ENCODE results near the gene MRPS18A. TPM values are rescaled to one million over a fixed set of nuclear protein-coding genes. Genes with fewer than 3 reads are reported as not detected.

The MRPS18A gene
- total RNA-seq, 2 experiments from 2014 or later, result 41.0 to 47.4 TPM

GRCh38 chr6:43724914-43725642 is 37.5 kb upstream of the MRPS18A start:
- Mint-ChIP-seq H3K36me3 (no peaks in the 10 kb centered on the region), H3K27me3 (peaks cover 22% of the 10 kb centered on the region), H3K9me3 (ENCODE audit: low read depth) (no peaks in the 10 kb centered on the region), H3K27ac (peak overlapping the region; percentile 75), H3K4me3 (no peak overlapping the region), H3K4me1 (peaks cover 29% of the 10 kb centered on the region)
- CTCF ChIA-PET, result interaction anchor here (0.6 to 5.8 kb wide), 22 partner anchors 11 to 375 kb away, joined by 3 to 67 read pairs (median 4); partner anchors contain the start of gene VEGFA
- DNase-seq (peak; percentile 85), ATAC-seq (peak; percentile 77)

DNA sequence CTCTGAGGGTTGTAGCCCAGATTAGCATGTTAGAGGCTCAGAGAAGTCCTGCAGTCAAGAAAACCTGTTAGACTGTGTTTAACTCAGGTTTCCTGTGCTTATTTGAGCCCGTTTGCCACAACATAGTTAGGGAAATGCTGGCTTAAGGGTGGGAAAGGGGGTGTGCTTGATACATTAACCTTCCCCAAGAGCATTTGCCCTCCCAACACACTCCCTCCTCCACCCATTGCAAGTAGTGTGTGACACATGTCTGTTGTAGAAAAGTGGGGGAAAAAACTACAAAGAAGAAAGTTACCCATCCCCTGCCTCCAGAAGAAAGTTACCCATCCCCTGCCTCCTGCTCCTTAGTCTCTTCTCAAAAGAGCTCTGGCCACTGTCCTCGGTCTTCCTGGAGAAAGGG is 36.8 kb upstream of the MRPS18A start:
- no peaks in the 10 kb centered on the region for H3K36me3 Mint-ChIP-seq
- H3K27me3 Mint-ChIP-seq, result peaks cover 23% of the 10 kb centered on the region
- no peaks in the 10 kb centered on the region for H3K9me3 Mint-ChIP-seq (ENCODE audit: low read depth)
- DNase-seq, result no peak
- H3K4me1 Mint-ChIP-seq, result peaks cover 29% of the 10 kb centered on the region
- CTCF ChIA-PET, result interaction anchor here (0.8 to 5.8 kb wide), 23 partner anchors 10 to 376 kb away, joined by 3 to 67 read pairs (median 4); partner anchors contain the start of gene VEGFA
- no peak for ATAC-seq
- H3K4me3 Mint-ChIP-seq, result no peak overlapping the region
- H3K27ac Mint-ChIP-seq, result peak overlapping the region; percentile 75

GRCh38 chr6:43723737-43724295 is 36.2 kb upstream of the MRPS18A start:
- Mint-ChIP-seq H3K27me3 (peaks cover 23% of the 10 kb centered on the region), H3K4me1 (peaks cover 29% of the 10 kb centered on the region), H3K9me3 (ENCODE audit: low read depth) (no peaks in the 10 kb centered on the region), H3K27ac (no peak overlapping the region), H3K36me3 (no peaks in the 10 kb centered on the region), H3K4me3 (no peak overlapping the region)
- CTCF ChIA-PET, result interaction anchor here (0.7 to 5.8 kb wide), 22 partner anchors 10 to 376 kb away, joined by 3 to 67 read pairs (median 4); partner anchors contain the start of gene VEGFA
- peak; percentile 82 for DNase-seq
- peak; percentile 80 for ATAC-seq

DNA sequence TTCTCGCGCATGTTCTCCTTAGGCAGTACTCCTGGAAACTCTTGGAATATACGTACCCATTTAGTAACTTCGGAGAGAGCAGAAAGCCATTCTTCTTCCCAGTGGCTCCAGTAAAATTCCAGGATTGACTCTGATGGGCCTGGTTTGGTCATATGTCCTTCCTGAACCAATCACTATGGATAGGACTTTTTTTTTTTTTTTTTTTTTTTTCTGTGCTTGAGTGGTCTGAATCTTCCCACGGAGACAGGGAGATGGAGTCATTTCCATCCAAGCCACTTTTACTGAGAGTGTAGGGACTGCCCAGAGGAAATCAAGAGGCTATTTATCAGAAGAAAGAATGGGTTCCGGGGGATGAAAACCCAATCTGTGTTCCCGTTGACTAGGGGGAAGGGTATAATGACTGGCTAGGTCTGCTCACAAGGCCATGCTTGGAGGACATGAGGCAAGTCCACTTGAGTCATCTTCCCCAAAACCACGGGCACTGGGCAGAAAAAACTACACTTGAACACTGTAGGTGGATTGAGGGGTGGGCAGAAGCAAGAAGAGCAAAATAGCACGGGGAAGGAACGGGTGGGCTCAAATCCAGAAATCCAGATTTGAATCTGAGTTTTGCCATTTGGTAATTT is 35.4 kb upstream of the MRPS18A start:
- peaks cover 23% of the 10 kb centered on the region for H3K27me3 Mint-ChIP-seq
- CTCF ChIA-PET, result interaction anchor here (0.7 to 5.8 kb wide), 8 partner anchors 17 to 356 kb away, joined by 3 to 67 read pairs (median 10); partner anchors contain the start of gene VEGFA
- H3K4me3 Mint-ChIP-seq, result no peak overlapping the region
- DNase-seq (no peak), ATAC-seq (no peak)
- no peaks in the 10 kb centered on the region for H3K36me3 Mint-ChIP-seq
- no peak overlapping the region for H3K27ac Mint-ChIP-seq
- peaks cover 29% of the 10 kb centered on the region for H3K4me1 Mint-ChIP-seq
- H3K9me3 Mint-ChIP-seq (ENCODE audit: low read depth), result no peaks in the 10 kb centered on the region

GRCh38 chr6:43720999-43721398 is 33.4 kb upstream of the MRPS18A start:
- Mint-ChIP-seq H3K9me3 (ENCODE audit: low read depth) (no peaks in the 10 kb centered on the region), H3K27ac (no peak overlapping the region), H3K4me3 (no peak overlapping the region), H3K4me1 (peaks cover 28% of the 10 kb centered on the region), H3K27me3 (peaks cover 20% of the 10 kb centered on the region), H3K36me3 (no peaks in the 10 kb centered on the region)
- no peak for ATAC-seq
- no peak for DNase-seq
- CTCF ChIA-PET, result interaction anchor here (0.8 to 5.8 kb wide), 7 partner anchors 15 to 358 kb away, joined by 3 to 67 read pairs (median 8); partner anchors contain the start of gene VEGFA

DNA sequence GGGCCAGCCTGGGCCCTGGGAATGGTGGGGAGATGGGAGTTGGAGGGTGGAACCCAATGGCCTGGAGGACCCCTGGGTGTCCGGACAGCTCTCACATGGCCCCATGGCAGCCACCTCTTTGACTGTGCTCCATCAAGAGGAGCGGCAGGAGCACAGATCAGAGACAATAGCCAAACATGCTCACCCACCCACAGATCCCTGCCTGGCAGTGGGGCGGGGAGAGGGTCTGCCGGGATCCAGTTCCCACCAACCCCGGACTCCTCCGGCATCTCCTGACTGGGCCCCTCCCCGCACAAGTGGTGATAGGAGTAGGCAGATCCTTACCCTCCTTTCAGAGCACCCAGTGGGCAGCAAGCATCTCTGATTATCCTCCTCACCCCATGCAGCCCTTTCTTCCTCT is 31.9 kb upstream of the MRPS18A start:
- peaks cover 20% of the 10 kb centered on the region for H3K27me3 Mint-ChIP-seq
- peaks cover 13% of the 10 kb centered on the region for H3K4me1 Mint-ChIP-seq
- CTCF ChIA-PET, result interaction anchor here (2.4 to 3.2 kb wide), 2 partner anchors 55 to 355 kb away, joined by 8 to 13 read pairs; no protein-coding TSS in a partner anchor
- H3K27ac Mint-ChIP-seq, result no peak overlapping the region
- ATAC-seq (no peak), DNase-seq (no peak)
- H3K36me3 Mint-ChIP-seq, result no peaks in the 10 kb centered on the region
- no peaks in the 10 kb centered on the region for H3K9me3 Mint-ChIP-seq (ENCODE audit: low read depth)
- H3K4me3 Mint-ChIP-seq, result no peak overlapping the region

DNA sequence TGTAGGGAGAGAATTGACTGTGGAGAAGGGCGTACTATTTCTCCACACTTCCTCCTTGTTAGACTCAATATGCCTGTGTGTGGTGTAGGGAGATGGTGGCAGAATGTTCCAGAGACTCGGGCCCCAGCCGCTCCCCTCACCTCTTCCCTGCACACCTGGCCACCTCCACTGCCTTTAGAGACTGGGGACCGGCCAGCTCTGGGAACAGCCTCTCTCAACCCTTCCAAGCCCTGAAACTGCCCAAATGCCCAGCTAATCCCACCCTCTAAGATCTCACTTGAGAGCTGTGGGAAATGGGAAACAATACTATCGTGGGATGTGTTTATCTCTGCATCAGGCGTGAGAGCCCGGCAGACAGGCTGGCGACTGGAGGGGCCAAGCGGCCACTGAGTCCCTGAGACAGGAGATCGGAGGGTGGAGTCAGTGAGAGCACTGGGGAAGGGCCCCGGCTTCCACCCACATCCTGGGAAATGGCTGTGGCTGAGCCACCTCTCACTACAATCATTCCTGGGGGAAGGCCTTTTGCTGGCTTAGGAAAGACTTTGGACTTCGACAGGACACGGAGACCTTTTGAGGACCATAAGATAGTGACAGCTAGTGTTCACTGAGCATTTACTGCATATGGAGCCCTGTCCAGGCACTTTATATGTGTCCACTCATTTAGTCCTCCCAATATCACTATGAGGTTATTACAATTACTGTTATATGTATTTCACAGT is 31.0 kb upstream of the MRPS18A start:
- Mint-ChIP-seq H3K4me1 (peaks cover 3% of the 10 kb centered on the region), H3K27ac (no peak overlapping the region), H3K9me3 (ENCODE audit: low read depth) (no peaks in the 10 kb centered on the region), H3K36me3 (no peaks in the 10 kb centered on the region), H3K27me3 (peaks cover 25% of the 10 kb centered on the region), H3K4me3 (no peak overlapping the region)
- no peak for ATAC-seq
- CTCF ChIA-PET, result interaction anchor here (0.6 kb wide), 1 partner anchor 50 kb away, joined by 3 read pairs; no protein-coding TSS in a partner anchor
- DNase-seq, result no peak

GRCh38 chr6:43717822-43718221 is 30.2 kb upstream of the MRPS18A start:
- Mint-ChIP-seq H3K9me3 (ENCODE audit: low read depth) (no peaks in the 10 kb centered on the region), H3K4me1 (no peaks in the 10 kb centered on the region), H3K4me3 (no peak overlapping the region), H3K27ac (no peak overlapping the region), H3K36me3 (no peaks in the 10 kb centered on the region), H3K27me3 (peaks cover 23% of the 10 kb centered on the region)
- ATAC-seq (no peak), DNase-seq (no peak)
- CTCF ChIA-PET, result no interaction called here

DNA sequence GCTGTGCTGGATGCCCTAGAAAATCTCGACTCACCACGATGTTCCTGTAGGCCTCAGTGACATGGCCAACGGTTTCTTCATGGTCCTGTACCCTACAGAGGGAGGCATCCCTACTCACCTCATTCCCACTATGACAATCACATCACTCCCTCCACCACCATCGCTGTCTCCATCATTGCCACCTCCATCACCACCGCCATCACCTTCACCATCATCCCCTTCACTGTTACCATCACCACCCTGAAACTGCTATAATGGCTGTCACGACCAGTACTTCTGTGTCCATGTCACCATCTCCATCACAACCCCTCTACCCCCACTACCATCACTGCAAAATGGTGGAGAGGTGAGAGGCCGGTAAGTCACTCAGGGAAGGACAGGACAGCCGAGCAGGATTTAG is 29.8 kb upstream of the MRPS18A start:
- H3K9me3 Mint-ChIP-seq (ENCODE audit: low read depth), result no peaks in the 10 kb centered on the region
- CTCF ChIA-PET, result no interaction called here
- no peak overlapping the region for H3K4me3 Mint-ChIP-seq
- H3K36me3 Mint-ChIP-seq, result no peaks in the 10 kb centered on the region
- ATAC-seq (no peak), DNase-seq (no peak)
- H3K4me1 Mint-ChIP-seq, result no peaks in the 10 kb centered on the region
- no peak overlapping the region for H3K27ac Mint-ChIP-seq
- H3K27me3 Mint-ChIP-seq, result peaks cover 21% of the 10 kb centered on the region

DNA sequence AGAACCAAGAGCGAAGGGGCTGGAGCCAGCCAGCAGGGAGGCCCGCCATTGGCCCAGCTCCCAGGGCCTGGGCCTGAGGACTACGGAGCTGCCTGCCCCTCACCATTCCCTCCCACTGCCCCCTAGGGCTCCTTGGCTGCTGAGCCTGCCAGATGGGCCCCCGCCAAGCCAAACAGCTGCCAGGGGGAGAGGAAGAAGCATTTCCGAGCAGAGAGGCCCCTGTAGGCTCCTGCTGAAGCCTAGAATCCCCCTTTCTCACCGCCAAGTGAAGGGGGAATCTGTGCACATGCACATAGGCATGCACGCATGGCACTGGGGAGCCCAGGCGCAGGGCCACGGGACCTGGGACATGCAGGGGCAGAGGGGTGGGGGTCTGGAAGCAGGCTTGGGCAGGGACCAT is 28.5 kb upstream of the MRPS18A start:
- H3K36me3 Mint-ChIP-seq, result no peaks in the 10 kb centered on the region
- H3K27ac Mint-ChIP-seq, result no peak overlapping the region
- H3K4me3 Mint-ChIP-seq, result no peak overlapping the region
- no peaks in the 10 kb centered on the region for H3K9me3 Mint-ChIP-seq (ENCODE audit: low read depth)
- CTCF ChIA-PET, result no interaction called here
- peaks cover 22% of the 10 kb centered on the region for H3K27me3 Mint-ChIP-seq
- H3K4me1 Mint-ChIP-seq, result peaks cover 5% of the 10 kb centered on the region
- ATAC-seq, result no peak
- DNase-seq, result no peak

GRCh38 chr6:43715056-43715788 is 27.6 kb upstream of the MRPS18A start:
- CTCF ChIA-PET, result interaction anchor here (1.2 to 2.1 kb wide), 2 partner anchors 10 to 58 kb away, joined by 4 to 7 read pairs; no protein-coding TSS in a partner anchor
- Mint-ChIP-seq H3K27me3 (peaks cover 24% of the 10 kb centered on the region), H3K9me3 (ENCODE audit: low read depth) (no peaks in the 10 kb centered on the region), H3K36me3 (no peaks in the 10 kb centered on the region), H3K4me3 (no peak overlapping the region), H3K27ac (no peak overlapping the region), H3K4me1 (peaks cover 11% of the 10 kb centered on the region)
- DNase-seq, result no peak
- no peak for ATAC-seq

GRCh38 chr6:43714311-43715055 is 26.9 kb upstream of the MRPS18A start:
- Mint-ChIP-seq H3K27ac (no peak overlapping the region), H3K4me1 (peaks cover 16% of the 10 kb centered on the region), H3K9me3 (ENCODE audit: low read depth) (no peaks in the 10 kb centered on the region), H3K4me3 (no peak overlapping the region), H3K27me3 (peaks cover 23% of the 10 kb centered on the region), H3K36me3 (no peaks in the 10 kb centered on the region)
- CTCF ChIA-PET, result interaction anchor here (1.2 to 2.1 kb wide), 2 partner anchors 9 to 59 kb away, joined by 4 to 7 read pairs; no protein-coding TSS in a partner anchor
- ATAC-seq (no peak), DNase-seq (no peak)

Measured in activated CD8-positive, alpha-beta memory T cell treated with anti-CD3 and anti-CD28 coated beads, Interleukin-2, amount 10 ng/mL, durations not matched to agents 7 days and 5 days (primary cell).